DND-41 (cell line): ENCODE data around the gene ATP6AP2.

Experiments used
- EZH2 ChIP-seq: IDR thresholded peaks from 3 replicates; pipeline ENCODE4 v1.6.1; 2012; ENCODE audit warnings: borderline replicate concordance, low read depth, mild to moderate bottlenecking, moderate library complexity, low read length, inconsistent platforms; ENCODE audit not compliant: severe bottlenecking
- TF ChIP-seq, protein P1 (sequence below): IDR thresholded peaks from 2 replicates; pipeline ENCODE4 v1.5.1; 2012; ENCODE audit warnings: borderline replicate concordance, low read length, moderate library complexity, mild to moderate bottlenecking; ENCODE audit not compliant: poor library complexity, severe bottlenecking; ENCODE audit errors: extremely low read depth

DNA sequence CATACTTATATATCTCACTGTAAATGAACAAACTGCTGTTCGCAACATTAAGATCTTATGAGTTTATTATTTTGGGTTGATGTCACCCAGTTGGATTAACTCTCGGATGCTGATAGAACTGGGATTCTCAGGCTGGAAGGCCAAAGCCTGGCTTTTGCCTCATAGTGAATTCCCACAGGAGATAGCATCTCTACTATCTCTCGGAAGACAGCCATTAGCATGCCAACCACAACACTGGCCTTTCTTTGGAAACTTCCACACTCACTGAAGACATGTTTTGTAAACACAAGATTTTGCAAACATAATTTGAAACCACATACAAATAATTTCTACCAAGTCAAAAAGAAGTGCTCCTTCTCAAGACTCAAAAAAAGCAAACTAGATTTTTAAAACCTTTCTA, 4.5 kb upstream of the ATP6AP2 start:
- TF ChIP-seq, protein P1, sequence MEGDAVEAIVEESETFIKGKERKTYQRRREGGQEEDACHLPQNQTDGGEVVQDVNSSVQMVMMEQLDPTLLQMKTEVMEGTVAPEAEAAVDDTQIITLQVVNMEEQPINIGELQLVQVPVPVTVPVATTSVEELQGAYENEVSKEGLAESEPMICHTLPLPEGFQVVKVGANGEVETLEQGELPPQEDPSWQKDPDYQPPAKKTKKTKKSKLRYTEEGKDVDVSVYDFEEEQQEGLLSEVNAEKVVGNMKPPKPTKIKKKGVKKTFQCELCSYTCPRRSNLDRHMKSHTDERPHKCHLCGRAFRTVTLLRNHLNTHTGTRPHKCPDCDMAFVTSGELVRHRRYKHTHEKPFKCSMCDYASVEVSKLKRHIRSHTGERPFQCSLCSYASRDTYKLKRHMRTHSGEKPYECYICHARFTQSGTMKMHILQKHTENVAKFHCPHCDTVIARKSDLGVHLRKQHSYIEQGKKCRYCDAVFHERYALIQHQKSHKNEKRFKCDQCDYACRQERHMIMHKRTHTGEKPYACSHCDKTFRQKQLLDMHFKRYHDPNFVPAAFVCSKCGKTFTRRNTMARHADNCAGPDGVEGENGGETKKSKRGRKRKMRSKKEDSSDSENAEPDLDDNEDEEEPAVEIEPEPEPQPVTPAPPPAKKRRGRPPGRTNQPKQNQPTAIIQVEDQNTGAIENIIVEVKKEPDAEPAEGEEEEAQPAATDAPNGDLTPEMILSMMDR, result no peak
- TF ChIP-seq EZH2, result no peak
